EH (cell line): ENCODE measurements around the gene RBM14.
"Not testable (repeated sequence)": the region's sequence is repeated elsewhere in the genome, so short reads cannot be mapped to it uniquely, and the experiment has no call there.

Source experiments
- DNase-seq: peaks from one replicate; pipeline ENCODE4 v3.0.0-alpha.2; 2015; ENCODE audit warnings: low read depth

Gene RBM14

DNA sequence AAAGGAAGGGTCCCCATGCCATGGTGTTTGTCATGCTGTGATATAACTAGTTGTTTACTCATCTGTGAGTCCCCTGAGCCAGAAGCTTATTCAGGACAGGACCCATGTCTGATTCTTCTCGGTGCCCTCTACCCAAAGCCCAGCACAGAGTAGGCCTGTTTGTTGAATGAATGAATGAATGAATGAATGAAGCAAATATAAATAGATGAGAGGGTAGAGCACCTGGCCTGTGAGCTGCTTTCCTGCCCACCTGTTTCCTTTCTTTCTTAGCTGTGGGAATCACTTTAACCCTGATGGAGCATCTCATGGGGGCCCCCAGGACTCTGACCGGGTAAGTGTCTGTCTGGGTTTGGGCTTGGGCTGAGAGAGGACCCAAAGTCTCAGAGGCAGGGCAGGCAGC lies 16.2 kb upstream of the RBM14 start:
- DNase-seq = no peak

DNA sequence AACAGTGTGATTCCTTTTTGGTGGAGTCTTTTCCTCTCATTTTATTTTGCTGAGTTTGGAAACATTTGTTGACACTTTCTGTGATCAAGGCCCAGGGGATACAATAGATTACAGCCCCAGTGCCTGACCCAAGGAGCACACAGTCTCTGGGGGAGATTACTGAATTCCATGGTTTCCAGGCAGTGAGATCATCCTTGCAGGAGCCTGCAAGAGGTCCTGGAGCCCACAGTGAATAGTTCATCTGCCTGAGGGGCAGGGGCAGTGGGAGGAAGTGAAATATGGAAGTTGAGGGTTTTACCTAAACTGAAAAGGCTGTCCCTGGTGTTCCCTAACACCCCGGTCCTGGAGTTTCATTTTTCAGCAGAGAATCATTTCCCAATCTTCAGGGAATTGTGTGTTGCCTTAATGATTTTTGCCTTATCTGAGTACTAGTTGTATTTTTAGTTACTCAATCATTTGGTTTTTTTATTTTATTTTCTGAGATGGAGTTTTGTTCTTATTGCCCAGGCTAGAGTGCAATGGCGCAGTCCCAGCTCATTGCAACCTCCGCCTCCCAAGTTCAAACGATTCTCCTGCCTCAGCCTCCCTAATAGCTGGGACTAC lies 15.7 kb upstream of the RBM14 start:
- peak; percentile 15 for DNase-seq

DNA sequence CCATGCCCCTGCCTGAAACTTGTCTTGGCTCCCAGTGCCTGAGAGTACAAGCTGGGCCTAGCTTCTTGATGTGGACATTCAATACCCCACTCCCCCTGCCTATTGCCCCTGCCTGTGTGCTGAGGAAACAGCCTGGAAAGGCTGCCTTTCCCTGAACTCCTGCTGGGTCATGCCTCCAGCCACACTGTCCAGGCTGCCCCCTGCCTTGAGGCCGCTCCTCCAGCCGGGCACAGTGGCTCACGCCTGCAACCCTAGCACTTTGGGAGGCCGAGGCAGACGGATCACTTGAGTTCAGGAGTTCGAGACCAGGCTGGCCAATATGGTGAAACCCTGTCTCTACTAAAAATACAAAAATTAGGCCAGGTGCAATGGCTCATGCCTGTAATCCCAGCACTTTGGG lies 13.4 kb upstream of the RBM14 start:
- DNase-seq = no peak

DNA sequence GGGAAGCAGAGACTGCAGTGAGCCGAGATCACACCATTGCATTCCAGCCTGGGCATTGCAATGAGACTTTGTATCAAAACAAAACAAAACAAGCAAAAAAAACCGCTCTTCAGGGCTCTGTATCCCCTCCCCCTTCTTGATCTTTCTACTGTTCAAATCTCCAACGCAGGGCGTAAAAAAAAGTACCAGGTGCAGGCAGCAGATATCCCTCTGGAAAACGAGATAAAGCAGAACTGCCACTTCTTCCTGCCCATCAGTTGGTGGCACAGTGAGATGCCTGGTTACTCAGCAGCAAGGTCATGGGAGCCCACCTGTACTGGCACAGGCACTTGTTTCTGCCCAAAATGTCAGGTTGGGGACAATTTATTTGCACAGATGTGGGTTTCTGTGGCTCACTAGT lies 12.3 kb upstream of the RBM14 start:
- no peak for DNase-seq

DNA sequence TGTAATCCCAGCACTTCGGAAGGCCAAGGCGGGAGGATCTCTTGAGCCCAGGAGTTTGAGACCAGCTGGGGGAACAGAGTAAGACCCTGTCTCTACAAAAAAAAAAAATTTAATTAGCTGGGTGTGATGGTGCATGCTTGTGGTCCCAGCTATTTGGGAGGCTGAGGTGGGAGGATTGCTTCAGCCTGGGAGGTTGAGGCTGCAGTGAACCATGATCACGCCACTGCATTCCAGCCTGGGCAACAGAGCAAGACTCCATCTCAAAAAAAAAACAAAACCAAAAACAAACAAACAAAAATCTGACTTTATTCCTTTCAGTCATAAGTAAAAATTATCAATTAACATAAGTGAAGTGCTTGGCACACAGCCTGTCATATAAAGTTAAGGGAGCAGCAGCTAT lies 9.8 kb upstream of the RBM14 start:
- not testable (repeated sequence) for DNase-seq

DNA sequence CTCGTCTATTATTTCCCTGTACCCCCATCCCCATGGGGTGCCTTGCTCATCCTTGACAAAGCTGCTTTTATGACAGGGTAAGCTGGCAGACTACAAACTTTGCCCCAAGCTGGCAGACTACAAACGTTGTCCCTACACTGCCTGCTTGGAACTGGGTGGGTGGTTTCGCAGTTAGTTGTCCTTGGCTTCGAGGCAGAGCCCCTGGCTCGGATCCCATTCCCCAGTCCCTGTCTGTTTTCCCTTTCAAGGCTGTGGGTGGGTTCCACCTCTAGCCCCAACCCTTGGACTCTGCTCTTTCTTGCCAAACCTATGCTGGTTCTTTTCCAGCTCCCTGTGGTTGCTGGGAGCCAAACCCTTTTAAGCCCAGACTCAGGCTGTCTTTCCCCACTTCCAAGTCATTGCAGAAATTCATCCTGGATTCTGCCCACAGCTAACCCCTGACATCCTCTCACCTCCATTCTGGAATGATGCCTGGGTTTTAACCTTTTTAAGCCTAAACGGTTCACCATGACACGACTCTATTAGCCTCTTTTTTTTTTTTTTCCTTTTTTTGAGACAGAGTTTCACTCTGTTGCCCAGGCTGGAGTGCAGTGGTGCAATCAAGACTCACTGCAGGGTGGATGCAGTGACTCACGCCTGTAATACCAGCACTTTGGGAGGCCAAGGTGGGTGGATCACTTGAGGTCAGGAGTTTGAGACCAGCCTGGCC lies 9.2 kb upstream of the RBM14 start:
- peak; percentile 45 for DNase-seq

DNA sequence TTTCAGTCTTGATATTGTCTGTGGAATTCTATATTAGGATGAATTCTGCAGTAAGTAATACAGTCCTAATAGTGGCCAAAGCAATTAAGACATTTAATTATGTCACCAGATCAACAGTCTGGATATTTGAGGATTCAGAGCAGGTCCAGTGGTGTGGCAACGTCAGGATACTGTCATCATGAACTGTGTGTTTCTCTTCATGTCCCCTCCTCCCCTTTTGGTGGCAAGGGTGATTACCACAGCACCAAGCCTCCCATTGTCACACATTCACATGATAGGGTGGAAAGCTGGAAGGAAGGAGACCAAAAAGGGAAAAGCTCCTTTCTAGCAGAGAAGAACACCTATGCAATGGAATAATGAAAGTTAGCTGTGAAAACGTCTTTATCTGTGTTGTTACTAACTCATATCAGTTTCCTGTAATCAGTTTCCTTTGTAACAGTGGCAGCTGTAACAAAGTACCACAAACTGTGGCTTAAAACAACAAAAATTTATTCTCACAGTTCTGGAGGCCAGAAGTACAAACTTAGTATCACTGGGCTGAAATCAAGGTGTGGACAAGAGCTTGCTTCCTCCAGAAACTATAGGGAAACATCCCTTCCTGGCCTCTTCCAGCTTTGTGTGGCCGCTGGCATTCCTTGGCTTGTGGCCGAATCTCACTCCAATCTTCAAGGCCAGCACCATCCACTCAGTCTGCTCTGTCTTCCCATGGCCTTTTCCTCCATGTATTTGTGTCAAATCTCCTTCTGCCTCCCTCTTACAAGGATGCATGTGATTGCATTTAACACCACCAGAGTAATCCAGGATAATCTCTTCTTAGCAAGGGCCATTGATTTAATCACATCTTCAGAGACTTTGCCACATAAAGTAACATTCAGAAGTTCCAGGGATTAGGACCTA lies 6.5 kb upstream of the RBM14 start:
- DNase-seq = no peak

DNA sequence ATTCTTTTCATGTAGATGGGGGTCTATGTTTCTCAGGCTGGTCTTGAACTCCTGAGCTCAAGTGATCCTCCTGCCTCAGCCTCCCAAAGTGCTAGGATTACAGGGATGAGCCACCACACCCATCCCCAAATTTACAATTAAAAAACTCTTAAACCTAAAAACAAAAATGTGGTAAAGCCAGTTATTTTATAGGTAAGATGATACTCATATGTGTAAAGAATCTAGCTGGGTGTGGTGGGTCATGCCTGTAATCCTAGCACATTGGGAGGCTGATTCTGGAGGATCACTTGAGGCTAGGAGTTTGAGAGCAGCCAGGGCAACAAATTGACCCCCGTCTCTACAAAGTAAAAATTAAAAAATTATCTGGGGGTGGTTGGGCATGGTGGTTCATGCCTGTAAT lies 4.0 kb upstream of the RBM14 start:
- no peak for DNase-seq

DNA sequence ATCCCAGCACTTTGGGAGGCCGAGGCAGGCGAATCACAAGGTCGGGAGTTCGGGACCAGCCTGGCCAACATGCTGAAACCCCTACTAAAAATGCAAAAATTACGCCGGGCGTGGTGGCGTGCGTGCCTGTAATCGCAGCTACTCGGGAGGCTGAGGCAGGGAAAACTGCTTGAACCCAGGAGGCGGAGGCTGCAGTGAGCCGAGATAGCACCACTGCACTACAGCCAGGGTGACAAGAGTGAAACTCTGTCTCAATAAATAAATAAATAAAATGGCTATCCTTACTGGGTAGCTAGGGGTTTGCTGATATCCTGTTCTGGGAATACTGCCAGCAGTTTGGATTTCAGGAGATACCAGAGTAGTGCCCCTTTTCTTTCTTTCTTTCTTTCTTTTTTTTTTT lies 2.4 kb upstream of the RBM14 start:
- DNase-seq = no peak

DNA sequence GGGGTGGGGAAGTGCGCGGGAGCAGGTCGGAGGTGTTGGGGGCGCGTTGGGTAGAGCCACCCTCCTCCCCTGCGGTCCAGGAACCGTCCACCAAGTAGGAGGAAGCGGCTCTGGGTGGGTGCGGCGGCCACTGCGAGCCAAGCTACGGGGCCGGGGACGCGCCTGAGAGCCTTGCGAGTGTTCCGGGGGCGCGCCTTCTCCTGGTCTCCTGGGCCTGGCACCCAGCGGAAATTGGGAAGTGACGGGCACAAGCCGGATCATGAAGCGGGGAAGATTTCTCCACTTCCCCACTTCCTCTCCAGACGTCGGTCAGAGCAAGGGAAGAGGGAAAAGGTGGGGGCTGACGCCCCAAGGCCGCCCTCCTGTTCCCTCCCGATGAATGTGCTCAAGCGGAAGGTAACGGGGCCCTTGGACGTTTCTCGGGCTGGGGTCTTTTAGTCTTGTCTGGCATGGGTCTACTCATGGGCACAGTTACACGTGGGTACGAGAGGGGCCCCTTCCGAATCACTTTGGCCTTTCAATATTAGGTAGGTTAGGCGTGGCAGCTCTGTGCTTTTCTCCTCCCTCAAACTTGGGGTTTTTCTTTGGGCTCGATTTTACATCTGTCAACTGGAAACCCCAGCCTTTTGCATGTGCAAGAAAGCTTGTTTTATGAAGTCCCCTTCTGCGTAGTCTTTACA lies 865 bp downstream of the RBM14 start:
- DNase-seq = peak; percentile 76

DNA sequence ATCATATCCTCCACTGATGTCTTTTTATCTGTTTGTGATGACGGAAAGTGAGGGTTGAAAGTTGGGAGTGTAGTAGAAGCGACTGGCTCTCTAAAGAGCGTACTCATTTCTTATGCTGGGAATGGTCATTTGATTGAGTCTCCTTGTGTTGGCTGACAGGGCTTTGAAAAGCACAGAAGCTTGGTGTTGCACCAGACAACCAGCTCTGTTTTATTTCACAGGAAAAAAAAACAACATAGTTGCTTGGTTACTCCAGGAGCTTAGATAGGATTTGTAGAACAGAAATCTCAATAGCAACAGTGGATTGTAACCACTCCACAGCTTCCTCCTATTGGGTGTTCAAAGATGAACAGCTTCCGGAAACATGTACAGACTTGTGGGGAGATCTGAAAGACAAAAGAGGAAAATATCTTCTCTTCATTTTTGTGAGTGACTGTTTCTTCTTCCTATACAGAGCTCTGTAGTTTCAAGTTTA lies 2.7 kb downstream of the RBM14 start:
- peak; percentile 58 for DNase-seq

DNA sequence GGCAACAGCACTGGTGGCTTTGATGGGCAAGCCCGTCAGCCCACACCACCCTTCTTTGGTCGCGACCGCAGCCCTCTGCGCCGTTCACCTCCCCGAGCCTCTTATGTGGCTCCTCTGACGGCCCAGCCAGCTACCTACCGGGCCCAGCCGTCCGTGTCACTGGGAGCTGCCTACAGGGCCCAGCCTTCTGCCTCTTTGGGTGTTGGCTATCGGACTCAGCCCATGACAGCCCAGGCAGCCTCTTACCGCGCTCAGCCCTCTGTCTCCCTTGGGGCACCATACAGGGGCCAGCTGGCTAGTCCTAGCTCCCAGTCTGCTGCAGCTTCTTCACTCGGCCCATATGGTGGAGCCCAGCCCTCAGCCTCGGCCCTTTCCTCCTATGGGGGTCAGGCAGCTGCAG lies 8.0 kb downstream of the RBM14 start:
- no peak for DNase-seq

DNA sequence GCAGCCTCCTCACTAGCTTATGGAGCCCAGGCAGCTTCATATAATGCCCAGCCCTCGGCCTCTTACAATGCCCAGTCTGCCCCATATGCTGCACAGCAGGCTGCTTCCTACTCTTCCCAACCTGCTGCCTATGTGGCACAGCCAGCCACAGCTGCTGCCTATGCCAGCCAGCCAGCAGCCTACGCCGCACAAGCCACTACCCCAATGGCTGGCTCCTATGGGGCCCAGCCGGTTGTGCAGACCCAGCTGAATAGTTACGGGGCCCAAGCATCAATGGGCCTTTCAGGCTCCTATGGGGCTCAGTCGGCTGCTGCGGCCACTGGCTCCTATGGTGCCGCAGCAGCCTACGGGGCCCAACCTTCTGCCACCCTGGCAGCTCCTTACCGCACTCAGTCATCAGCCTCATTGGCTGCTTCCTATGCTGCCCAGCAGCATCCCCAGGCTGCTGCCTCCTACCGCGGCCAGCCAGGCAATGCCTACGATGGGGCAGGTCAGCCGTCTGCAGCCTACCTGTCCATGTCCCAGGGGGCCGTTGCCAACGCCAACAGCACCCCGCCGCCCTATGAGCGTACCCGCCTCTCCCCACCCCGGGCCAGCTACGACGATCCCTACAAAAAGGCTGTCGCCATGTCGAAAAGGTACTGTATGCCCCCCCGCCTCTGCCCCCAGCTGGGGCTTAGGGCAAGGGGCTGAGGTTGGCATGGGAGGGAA lies 8.8 kb downstream of the RBM14 start:
- DNase-seq = no peak

DNA sequence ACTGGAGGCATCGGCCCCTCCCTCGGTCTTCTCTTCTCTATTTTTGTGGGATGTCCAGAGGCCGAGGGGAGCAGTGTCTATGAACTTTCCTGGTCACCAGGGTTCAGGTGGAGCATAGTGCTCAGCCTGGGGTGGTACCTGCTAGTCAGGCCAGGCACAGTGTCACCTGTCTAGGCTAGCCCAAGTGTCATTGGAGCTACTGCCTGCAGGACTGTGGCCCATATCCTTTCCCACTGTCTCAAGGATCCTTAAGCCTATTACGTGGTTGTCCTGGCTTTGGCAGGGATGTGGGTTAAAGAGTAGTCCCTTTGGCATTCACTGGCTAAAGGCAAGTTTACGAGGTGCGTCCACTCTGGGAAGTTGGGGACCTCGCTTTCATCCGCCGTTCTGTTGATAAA lies 9.3 kb downstream of the RBM14 start:
- no peak for DNase-seq

DNA sequence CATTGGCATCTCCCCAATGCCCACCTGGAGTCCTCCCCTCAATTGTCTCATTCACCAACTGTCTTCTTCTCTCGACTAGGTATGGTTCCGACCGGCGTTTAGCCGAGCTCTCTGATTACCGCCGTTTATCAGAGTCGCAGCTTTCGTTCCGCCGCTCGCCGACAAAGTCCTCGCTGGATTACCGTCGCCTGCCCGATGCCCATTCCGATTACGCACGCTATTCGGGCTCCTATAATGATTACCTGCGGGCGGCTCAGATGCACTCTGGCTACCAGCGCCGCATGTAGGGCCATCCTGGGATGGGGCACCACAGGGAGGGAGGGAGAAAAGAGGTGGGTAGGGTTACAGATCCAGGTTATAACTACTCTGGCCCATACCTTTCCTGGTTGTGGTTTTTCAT lies 10.0 kb downstream of the RBM14 start:
- no peak for DNase-seq

DNA sequence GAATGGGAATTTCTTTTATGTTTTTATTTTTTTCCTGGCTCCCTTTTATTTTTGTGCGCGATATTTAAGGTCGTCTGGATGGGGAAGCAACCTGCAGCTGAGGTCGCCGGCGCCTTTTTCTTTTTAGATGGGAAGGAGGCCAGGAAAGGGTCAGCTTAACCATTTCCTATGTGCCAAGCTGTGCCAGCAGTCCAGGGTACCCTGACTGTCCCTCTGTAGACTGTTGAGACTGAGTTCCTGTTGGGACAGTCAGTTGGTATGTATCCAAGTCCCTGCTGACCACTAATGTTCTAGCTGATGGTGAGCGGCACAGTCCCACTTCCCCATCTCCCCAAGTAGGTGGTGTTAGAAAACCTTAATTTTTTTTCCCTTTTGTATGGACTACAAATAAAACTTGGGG lies 10.5 kb downstream of the RBM14 start:
- no peak for DNase-seq

DNA sequence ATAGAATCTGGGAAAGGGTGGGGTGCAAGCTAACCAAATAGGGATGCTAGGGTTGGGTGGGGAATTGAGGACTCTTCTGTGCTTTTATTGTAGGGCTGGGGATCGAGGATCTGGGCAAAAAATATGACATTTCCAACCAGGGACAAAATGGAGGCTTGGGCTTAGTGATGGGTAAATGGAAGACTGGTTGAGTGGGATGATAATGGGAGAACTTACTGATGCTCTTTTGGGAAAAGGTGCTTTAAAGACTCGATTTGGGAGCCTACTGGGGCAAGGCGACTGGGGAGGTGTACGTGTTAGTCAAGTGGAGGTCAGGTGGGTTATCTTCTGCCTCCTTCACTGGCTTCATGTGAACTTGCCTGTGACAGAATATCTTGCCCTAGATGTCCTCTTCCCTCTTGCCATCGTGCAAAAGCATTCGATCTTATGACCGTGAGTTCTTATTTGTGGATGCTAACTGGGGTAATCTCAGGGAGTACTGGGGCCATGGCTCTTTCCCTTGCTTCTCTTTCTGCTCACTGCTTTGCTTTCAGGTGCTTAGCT lies 11.7 kb downstream of the RBM14 start:
- no peak for DNase-seq

DNA sequence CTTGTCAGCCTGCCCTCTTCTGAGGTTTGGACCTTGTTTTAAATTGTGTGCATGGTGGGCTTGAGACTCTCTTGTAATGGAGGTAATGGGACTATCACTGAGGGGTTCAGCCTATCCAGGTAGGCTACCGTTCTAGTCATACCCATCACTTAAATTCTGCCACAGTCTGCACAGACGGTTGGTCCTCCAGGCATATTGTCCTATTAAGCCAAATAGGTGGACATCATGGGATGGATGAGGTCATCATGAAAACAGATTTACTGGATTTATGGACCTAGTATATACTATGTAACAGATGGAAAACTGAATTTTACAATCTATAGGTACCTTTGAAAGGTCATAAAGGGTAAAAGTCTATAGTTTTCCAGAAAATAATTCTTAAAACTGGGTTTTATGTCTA lies 12.9 kb downstream of the RBM14 start:
- no peak for DNase-seq

DNA sequence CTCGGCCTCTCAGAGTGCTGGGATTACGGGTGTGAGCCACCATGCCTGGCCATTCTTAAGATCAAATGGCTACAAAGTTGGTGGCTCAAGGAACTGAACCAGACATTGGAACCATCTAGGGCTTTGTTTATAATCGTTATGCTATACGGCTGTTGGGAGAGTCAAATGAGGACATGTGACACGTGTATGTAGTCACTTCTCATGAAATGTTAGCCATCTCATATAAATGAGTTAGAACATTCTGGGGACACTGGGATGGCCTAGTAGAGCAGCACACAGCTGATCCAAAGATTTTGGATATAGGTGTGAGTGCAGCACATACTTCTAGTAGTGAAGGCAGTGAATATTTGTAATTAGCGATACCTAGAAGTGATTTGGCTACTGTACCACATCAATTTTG lies 15.5 kb downstream of the RBM14 start:
- no peak for DNase-seq

DNA sequence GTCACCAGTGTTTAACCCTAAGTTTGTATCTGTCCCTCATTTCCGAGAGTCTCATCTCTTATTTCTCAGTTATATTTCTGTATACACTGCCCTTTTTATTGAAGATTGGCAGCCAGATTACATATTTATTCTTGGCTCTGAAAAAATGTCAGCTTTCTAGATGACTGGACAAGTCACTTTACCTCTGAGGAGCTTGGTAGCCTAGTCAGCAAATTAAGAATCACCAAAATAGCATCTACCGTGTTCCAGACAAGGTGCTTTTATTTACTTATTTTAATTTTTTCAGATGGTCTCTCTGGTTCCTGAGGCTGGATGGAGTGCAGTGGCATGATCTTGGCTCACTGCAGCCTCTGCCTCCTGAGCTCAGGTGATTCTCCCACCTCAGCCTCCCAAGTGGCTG lies 16.5 kb downstream of the RBM14 start:
- no peak for DNase-seq

DNA sequence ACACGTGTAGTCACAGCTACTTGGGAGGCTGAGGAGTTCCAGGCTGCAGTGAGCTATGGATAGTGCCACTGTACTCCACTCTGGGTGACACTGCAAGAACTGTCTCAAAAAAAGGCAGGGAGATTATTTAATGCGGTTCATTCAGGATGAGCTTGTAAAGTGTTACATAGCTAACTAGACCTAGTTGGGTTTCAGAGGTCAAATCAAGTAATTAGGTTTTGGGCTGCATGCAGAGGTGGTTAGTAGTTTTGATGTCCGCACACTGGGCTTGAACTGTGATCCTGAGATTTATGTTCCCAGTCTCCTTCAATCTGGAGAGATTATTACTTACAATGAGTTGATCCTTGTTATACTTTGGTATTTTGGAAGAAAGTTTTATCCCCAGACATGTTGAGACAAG lies 20.0 kb downstream of the RBM14 start:
- DNase-seq = no peak
